Sigmoid colon (tissue), 3 donors: ENCODE results near the gene APBB1IP.

Source experiments
- POLR2A ChIP-seq, 2 donors: fragments of 450-650 bp; IDR thresholded peaks; one replicate each; pipeline ENCODE4 v1.6.1; 2016; ENCODE audit warnings: antibody characterized with exemption in 2 of 2, mild to moderate bottlenecking in 2 of 2, moderate library complexity in 2 of 2
- TF ChIP-seq, protein P1 (sequence below), 4 experiments: fragments of 450-650 bp in 3 of 4; fragments of 200-600 bp in 1 of 4; IDR thresholded peaks; one replicate each; pipeline ENCODE4 v1.5.1; 2016 to 2019; ENCODE audit warnings: antibody characterized with exemption in 4 of 4, mild to moderate bottlenecking in 3 of 4, moderate library complexity in 2 of 4

GRCh38 chr10:26481315-26481692, 43.2 kb downstream of the APBB1IP start:
- TF ChIP-seq, protein P1, sequence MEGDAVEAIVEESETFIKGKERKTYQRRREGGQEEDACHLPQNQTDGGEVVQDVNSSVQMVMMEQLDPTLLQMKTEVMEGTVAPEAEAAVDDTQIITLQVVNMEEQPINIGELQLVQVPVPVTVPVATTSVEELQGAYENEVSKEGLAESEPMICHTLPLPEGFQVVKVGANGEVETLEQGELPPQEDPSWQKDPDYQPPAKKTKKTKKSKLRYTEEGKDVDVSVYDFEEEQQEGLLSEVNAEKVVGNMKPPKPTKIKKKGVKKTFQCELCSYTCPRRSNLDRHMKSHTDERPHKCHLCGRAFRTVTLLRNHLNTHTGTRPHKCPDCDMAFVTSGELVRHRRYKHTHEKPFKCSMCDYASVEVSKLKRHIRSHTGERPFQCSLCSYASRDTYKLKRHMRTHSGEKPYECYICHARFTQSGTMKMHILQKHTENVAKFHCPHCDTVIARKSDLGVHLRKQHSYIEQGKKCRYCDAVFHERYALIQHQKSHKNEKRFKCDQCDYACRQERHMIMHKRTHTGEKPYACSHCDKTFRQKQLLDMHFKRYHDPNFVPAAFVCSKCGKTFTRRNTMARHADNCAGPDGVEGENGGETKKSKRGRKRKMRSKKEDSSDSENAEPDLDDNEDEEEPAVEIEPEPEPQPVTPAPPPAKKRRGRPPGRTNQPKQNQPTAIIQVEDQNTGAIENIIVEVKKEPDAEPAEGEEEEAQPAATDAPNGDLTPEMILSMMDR (IDR thresholded peaks at IDR 0.05), result no peak
- no peak for TF ChIP-seq POLR2A (IDR thresholded peaks at IDR 0.05)
